ENCODE measurements around the gene UBR3.
"Not testable (repeated sequence)": the region's sequence is repeated elsewhere in the genome, so short reads cannot be mapped to it uniquely, and the experiment has no call there.

Gene UBR3

DNA sequence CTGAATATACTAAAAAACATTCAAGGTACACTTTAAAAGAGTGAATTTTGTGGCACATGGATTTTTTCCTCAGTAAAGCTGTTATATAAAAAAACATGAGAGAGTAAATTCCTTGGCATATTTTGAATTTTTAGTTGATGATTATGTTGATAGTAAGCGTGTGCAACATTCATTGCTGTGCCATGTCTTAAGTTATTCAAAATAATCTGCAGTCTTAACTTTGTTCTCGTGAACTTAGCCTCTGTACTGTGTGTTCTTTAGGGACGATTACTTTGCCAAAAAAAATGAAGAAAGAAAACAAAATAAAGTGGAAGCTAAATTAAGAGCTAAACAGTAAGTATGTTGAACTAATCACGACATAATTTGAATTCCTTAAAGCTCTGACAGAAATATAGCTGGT, 19.0 kb upstream of the UBR3 start:
- TF ChIP-seq, protein P1, sequence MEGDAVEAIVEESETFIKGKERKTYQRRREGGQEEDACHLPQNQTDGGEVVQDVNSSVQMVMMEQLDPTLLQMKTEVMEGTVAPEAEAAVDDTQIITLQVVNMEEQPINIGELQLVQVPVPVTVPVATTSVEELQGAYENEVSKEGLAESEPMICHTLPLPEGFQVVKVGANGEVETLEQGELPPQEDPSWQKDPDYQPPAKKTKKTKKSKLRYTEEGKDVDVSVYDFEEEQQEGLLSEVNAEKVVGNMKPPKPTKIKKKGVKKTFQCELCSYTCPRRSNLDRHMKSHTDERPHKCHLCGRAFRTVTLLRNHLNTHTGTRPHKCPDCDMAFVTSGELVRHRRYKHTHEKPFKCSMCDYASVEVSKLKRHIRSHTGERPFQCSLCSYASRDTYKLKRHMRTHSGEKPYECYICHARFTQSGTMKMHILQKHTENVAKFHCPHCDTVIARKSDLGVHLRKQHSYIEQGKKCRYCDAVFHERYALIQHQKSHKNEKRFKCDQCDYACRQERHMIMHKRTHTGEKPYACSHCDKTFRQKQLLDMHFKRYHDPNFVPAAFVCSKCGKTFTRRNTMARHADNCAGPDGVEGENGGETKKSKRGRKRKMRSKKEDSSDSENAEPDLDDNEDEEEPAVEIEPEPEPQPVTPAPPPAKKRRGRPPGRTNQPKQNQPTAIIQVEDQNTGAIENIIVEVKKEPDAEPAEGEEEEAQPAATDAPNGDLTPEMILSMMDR (conservative IDR thresholded peaks at IDR 0.05; ENCODE audit: low read length) = no peak
- H3K4me3 ChIP-seq (ENCODE audit: low read length) = no peak overlapping the region
- peak; percentile 72 for DNase-seq (ENCODE audit: low read depth)

DNA sequence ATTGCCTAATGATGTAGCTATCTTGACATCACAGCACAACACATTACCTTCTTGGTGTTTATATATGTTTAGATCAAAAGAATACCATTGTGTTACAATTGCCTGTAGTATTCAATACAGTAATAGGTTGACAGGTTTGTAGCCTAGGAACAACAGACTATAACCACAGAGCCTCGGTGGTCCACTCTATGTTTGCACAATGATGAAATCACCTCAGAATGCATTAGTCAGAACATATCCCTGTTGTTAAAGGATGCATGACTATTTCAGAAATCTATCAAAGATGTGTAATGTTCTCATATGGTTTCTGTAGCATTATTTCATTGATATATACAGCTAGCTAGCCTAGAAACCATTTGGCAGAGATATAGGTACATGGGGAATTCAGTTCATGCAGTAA, 11.4 kb upstream of the UBR3 start:
- TF ChIP-seq, protein P1 (conservative IDR thresholded peaks at IDR 0.05; ENCODE audit: low read length) = no peak
- H3K4me3 ChIP-seq (ENCODE audit: low read length) = no peak overlapping the region
- peak; percentile 64 for DNase-seq (ENCODE audit: low read depth)

DNA sequence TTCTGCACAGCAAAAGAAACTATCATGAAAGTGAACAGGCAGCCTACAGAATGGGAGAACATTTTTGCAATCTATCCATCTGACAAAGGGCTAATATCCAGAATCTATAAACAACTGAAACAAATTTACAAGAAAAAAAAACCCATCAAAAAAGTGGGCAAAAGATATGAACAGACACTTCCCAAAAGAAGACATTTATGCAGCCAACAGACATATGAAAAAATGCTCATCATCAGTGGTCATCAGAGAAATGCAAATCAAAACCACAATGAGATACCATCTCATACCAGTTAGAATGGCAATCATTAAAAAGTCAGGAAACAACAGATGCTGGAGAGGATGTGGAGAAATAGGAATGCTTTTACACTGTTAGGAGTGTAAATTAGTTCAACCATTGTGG, 10.3 kb upstream of the UBR3 start:
- peak; percentile 14 for DNase-seq (ENCODE audit: low read depth)
- not testable (repeated sequence) for H3K4me3 ChIP-seq (ENCODE audit: low read length)

DNA sequence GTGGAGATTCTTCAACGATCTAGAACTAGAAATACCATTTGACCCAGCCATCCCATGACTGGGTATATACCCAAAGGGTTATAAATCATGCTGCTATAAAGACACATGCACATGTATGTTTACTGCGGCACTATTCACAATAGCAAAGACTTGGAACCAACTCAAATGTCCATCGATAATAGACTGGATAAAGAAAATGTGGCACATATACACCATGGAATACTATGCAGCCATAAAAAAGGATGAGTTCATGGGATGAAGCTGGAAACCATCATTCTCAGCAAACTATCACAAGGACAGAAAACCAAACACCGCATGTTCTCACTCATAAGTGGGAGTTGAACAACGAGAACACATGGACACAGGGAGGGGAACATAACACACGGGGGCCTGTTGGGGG, 9.9 kb upstream of the UBR3 start:
- H3K4me3 ChIP-seq (ENCODE audit: low read length); DNase-seq (ENCODE audit: low read depth): not testable (repeated sequence)

DNA sequence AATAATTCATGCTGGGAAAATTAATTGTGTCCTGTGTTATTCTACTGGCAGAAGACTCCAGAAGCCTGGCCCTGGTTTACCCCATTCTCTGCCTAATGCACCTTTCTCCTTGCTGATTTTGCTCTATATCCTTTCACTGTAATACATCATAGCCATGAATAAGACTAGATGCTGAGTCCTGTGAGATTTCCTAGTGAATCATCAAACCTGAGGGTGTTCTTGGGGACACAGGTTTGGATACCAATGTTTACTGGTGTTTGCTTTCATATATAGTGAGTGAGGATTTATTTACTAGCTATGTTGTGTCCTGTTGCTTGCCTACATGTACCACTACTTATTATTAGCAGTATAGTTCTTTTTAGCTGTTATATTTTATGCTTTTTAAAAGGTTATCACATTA, 9.0 kb upstream of the UBR3 start:
- no peak overlapping the region for H3K4me3 ChIP-seq (ENCODE audit: low read length)
- no peak for DNase-seq (ENCODE audit: low read depth)
- TF ChIP-seq, protein P1 (conservative IDR thresholded peaks at IDR 0.05; ENCODE audit: low read length) = no peak

DNA sequence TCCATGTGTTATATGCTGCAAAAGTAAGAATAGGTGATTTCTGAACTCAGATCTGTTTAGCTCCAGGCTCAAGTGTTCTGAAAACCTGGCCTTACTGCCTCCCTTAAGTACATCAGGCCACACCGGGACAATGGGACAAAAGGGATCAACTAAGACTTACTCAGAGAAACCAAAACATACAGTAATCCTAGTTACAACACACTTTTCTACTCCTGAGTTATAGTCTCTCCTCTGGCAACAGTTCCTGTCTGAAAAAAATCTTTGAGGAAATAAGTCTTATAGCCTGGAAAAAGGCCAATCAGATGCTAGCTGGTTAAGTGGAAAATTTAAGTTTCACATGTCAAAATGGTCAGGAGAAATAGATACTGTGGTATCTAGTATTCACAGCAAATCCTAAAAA, 8.1 kb upstream of the UBR3 start:
- TF ChIP-seq, protein P1 (conservative IDR thresholded peaks at IDR 0.05; ENCODE audit: low read length) = no peak
- peak; percentile 41 for DNase-seq (ENCODE audit: low read depth)
- H3K4me3 ChIP-seq (ENCODE audit: low read length) = no peak overlapping the region

DNA sequence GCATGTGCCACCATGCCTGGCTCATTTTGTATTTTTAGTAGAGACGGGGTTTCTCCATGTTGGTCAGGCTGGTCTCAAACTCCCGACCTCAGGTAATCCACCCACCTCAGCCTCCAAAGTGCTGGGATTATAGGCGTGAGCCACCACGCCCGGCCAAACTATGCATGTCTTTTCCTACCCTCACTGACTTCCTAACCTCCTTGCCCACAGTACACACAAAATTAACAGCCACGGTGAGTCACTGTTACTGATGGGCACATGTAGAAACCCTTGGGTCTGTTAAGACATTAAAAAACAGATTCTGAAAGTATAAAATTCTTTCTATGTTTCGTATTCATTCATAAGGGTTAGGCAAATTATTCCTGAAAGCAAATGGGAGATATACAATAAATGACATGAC, 7.2 kb upstream of the UBR3 start:
- not testable (repeated sequence) for H3K4me3 ChIP-seq (ENCODE audit: low read length)
- peak; percentile 29 for DNase-seq (ENCODE audit: low read depth)

DNA sequence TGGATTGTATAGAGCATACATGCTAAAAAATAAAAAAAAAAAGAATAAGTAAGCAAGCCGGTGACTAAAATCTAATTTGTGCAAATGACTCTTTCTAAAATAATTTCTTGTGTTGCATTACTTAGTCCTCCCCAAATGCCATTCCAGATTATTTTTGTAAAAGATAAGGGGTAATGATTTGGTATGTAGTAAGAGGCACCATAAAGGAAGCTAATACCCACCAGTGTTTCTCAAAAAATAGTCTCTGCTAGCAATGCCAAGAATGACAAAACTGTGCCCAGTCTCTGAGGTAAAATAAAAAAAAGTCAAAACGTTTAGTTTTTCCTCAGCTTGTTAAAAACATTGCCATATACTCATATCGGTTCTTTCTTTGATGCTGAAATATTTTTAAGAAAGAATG, 5.2 kb upstream of the UBR3 start:
- no peak for DNase-seq (ENCODE audit: low read depth)
- H3K4me3 ChIP-seq (ENCODE audit: low read length) = no peak overlapping the region
- TF ChIP-seq, protein P1 (conservative IDR thresholded peaks at IDR 0.05; ENCODE audit: low read length) = no peak

DNA sequence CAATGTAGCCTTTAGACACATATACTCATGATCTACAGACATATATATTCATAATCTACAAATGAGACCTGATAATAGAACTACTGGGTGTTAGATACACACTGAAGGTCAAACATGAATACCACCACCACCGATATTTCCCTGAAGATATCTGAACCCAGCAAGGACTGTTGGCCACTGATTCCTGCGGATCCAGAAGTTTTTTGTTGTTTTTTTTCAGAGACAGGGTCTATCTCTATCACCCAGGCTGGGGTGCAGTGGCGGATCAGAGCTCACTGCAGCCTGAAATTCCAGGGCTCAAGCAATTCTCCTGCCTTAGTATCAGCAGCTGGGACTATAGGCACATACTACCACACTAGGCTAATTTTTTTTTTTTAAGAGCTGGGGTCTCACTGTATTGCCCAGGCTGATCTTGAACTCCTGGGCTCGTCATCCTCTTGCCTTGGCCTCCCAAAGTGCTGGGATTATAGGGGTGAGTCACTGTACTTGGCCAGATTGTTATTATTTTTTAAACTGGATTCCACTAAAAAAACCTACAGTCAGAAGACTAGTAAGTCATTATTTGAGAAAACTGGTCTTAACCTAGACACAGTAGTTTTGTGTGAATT, 4.4 kb upstream of the UBR3 start:
- no peak overlapping the region for H3K4me3 ChIP-seq (ENCODE audit: low read length)
- no peak for DNase-seq (ENCODE audit: low read depth)
- TF ChIP-seq, protein P1 (conservative IDR thresholded peaks at IDR 0.05; ENCODE audit: low read length) = no peak
